Pancreas (tissue), 10 donors: ENCODE data around the gene IL17B. TPM values are rescaled to one million over a fixed set of nuclear protein-coding genes. Genes with fewer than 3 reads are reported as not detected.
A peak's percentile ranks its signal among the peaks of the same experiment; 100 is the strongest.

Source experiments
- ATAC-seq, 4 donors: fragments of 200-7000 bp; cut with Tn5 transposase; one replicate each; pipeline versions ENCODE4 v1.8.0 to v1.9.1; 2020; ENCODE audit warnings: mild to moderate bottlenecking in 4 of 4, moderate library complexity in 4 of 4
- DNase-seq, 6 donors: peaks; one replicate each; pipeline ENCODE4 v3.0.0-alpha.2; 2020
- FAIRE-seq: peaks from 2 replicates; lab custom pipeline; 2012; peaks lifted over from hg19 to GRCh38; lab: Jason Lieb, UNC
- H3K27ac ChIP-seq, 4 donors: fragments of 200-600 bp; sonication (generic); 1 replicate in 3 of 4; 2 replicates in 1 of 4; pipeline versions ENCODE4 v1.5.0 to v1.8.0; 2020
- H3K27me3 ChIP-seq, 4 donors: fragments of 200-600 bp; one replicate each; pipeline ENCODE4 v1.8.0; 2021
- H3K36me3 ChIP-seq, 3 donors: fragments of 200-600 bp; sonication (generic) in 1 of 3; one replicate each; pipeline versions ENCODE4 v1.5.0 to v1.8.0; 2020 to 2021
- H3K4me1 ChIP-seq, 3 donors: fragments of 200-600 bp; one replicate each; pipeline ENCODE4 v1.8.0; 2021
- H3K4me3 ChIP-seq, 4 donors: fragments of 200-600 bp; sonication (generic) in 2 of 4; one replicate each; pipeline versions ENCODE4 v1.5.0 to v1.8.0; 2020 to 2021
- H3K9me3 ChIP-seq, 4 donors: fragments of 200-600 bp; one replicate each; pipeline ENCODE4 v1.8.0; 2021
- WGBS, 2 donors: extraction: QIAGEN DNeasy Blood & Tissue Kit; methylation state at CpG; one replicate each; pipeline ENCODE4 v1.1.7; 2013; 5-methylcytosine and 5-hydroxymethylcytosine counted together
- intact Hi-C, 3 donors: fragments of 100-400 bp; cut with DNase I; formaldehyde crosslinking; loops; one replicate each; pipeline versions ENCODE4 v1.11.1 to v1.14.2; 2022
- polyA plus RNA-seq, 2 donors: library from polyadenylated mRNA; stranded (reverse); fragments of 200-250 nt; gene quantifications; one replicate each; pipeline ENCODE4 v1.2.3, GENCODE V29; 2013
- total RNA-seq, 6 donors: library from RNA; stranded (reverse); fragmentation: NEBNext Ultra II Directional in 4 of 6; extraction: Animal tissue kit (Norgen Biotek cat#: 25700) in 4 of 6; gene quantifications; one replicate each; pipeline versions ENCODE4 v1.2.1 to v1.2.4, GENCODE V29; 2021 to 2023
- TF ChIP-seq, protein P1 (sequence below), 4 donors: fragments of 200-600 bp; sonication (generic) in 3 of 4; IDR thresholded peaks; one replicate each; pipeline versions ENCODE4 v1.5.0 to v1.8.0; 2021; ENCODE audit warnings: antibody characterized with exemption in 4 of 4
- donor health status: healthy with polysubstance abuse.
- donor health status: DM: no; HTN: no; CAD: no; lungs with moderate emphysema.
- donor health status: DM: no; HTN: no; CAD: no.
- donor health status: control.
- donor health status: control.
- donor health status: Bipolar disorder and iron deficiency.
- donor health status: DM: yes; HTN: yes; CAD: no.
- donor health status: DM: no; HTN: no; CAD: no.
- donor health status: DM: no; HTN: no; CAD: no.
- donor health status: DM: yes; HTN: yes; CAD: no.

IL17B gene
- total and polyA plus RNA-seq, 8 donors, result not detected

DNA sequence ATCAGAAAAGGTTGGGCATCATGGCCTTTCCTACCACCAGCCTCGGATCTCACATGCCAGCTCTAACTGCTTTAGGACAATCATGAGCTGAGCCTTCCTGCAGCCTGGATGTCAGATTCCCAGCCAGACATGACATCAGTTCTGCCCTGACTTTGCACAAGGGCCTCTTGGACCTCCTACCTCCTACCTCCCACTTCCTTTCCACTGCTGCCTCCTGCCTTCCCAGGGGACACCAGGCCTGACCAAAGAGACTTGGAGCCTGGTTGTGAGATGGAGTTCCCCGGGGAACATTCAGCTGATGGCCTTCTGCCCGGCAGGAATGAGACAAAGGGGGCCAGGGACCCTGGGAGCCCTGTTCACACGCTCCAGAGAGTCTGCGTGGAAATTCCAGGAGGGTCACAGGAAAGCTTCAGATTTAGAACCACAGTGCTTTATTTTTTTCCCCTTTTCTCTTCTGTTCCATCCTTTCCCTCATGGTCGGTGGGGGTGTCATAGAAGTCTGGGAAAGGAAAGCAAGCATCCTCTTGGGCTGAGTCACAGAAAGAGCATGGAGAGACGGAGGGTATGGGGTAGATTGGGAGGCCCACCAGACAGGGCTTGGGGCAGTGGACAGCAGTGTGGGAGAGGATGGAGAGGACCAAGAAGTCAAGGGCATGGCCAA, 35.4 kb upstream of the IL17B start:
- ATAC-seq, result peak in 2 of 4 donors; percentile 19 to 40
- Histone ChIP-seq H3K9me3 (no peaks in the 10 kb centered on the region), H3K27me3 (no peaks in the 10 kb centered on the region), H3K36me3 (no peaks in the 10 kb centered on the region), H3K4me3 (no peak overlapping the region), H3K27ac (peak overlapping the region in 1 of 4 donors; percentile 22), H3K4me1 (no peaks in the 10 kb centered on the region)
- FAIRE-seq, result no peak
- no peak for DNase-seq
- intact Hi-C loops, result no loop called here
- WGBS, 2 donors, result 64 to 75% methylated on average over 7 of the region's 7 CpGs
- TF ChIP-seq, protein P1, sequence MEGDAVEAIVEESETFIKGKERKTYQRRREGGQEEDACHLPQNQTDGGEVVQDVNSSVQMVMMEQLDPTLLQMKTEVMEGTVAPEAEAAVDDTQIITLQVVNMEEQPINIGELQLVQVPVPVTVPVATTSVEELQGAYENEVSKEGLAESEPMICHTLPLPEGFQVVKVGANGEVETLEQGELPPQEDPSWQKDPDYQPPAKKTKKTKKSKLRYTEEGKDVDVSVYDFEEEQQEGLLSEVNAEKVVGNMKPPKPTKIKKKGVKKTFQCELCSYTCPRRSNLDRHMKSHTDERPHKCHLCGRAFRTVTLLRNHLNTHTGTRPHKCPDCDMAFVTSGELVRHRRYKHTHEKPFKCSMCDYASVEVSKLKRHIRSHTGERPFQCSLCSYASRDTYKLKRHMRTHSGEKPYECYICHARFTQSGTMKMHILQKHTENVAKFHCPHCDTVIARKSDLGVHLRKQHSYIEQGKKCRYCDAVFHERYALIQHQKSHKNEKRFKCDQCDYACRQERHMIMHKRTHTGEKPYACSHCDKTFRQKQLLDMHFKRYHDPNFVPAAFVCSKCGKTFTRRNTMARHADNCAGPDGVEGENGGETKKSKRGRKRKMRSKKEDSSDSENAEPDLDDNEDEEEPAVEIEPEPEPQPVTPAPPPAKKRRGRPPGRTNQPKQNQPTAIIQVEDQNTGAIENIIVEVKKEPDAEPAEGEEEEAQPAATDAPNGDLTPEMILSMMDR (IDR thresholded peaks at IDR 0.05), result no peak

DNA sequence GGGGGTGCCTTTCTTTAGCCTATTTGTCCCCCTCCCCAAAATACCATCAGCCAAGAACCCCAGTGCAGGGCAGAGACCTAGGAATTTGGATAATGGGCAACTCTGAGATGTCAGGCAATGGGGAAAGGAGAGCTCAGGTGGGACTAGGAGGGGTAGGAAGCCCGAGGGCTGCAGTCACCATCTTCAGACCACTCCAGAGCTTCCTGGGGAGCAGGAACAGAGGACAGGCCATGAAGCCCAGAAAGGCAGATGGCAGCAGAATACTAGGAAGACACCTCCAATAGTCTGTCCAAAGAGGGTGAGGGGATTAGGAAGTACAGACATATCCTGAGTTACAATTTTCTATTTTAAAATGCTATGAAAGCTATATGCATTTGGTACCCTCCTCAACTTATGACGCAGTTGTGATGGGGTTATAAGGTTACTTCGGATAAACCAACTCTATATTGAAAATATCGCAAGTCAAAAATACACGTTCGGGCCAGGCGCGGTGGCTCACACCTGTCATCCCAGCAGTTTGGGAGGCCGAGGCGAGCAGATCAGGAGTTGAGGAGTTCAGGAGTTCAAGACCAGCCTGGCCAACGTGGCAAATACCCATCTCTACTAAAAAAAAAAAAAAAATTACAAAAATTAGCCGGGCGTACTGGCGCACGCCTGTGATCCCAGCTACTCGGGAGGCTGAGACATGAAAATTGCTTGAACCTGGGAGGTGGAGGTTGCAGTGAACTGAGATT, 34.6 kb upstream of the IL17B start:
- 84 to 87% methylated on average over 16 of the region's 16 CpGs for WGBS, 2 donors
- Histone ChIP-seq H3K4me1 (no peaks in the 10 kb centered on the region), H3K9me3 (no peaks in the 10 kb centered on the region), H3K36me3 (no peaks in the 10 kb centered on the region), H3K27ac (no peak overlapping the region), H3K4me3 (no peak overlapping the region), H3K27me3 (no peaks in the 10 kb centered on the region)
- ATAC-seq (no peak), FAIRE-seq (no peak), DNase-seq (no peak)
- intact Hi-C loops, result no loop called here
- TF ChIP-seq, protein P1 (IDR thresholded peaks at IDR 0.05), result no peak

DNA sequence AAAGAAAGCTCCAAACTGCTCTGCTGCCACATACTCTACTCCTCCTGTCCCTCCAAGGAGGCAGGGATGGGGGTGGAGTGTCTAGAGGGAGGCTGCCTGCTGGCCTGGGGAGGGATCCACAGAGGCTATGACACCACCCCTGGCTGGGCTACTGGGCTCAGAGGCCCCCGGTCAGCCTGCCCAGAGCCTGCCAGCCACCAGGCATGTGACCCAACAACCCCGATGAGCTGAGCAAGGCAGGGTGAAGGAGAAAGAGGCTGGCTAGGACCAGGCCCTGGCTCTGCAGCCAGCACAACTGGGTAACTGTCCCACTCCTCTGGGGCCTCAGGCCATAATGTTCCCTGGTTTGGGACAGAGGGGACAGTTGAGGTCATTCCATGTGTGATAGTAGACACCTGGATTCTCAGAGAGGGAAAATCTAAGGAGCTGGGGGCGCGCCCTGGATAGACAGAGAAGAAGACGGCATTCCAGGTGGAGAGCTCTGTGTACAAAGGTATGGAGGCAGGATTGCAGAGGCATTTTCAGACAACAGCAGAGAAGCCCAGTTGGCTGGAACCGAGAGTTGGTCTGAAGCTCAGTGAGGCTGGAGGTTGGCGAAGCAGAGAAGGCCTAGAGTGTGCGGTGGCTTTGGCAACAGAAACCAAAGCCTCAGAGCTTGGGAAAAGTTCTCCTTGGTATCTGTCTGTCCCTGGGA, 33.8 kb upstream of the IL17B start:
- Histone ChIP-seq H3K36me3 (no peaks in the 10 kb centered on the region), H3K4me1 (no peaks in the 10 kb centered on the region), H3K4me3 (no peak overlapping the region), H3K27ac (no peak overlapping the region), H3K27me3 (no peaks in the 10 kb centered on the region), H3K9me3 (no peaks in the 10 kb centered on the region)
- TF ChIP-seq, protein P1 (IDR thresholded peaks at IDR 0.05), result no peak
- DNase-seq (no peak), ATAC-seq (peak in 1 of 4 donors; percentile 17), FAIRE-seq (no peak)
- WGBS, 2 donors, result 83 to 90% methylated on average over 8 of the region's 8 CpGs
- intact Hi-C loops, result no loop called here

DNA sequence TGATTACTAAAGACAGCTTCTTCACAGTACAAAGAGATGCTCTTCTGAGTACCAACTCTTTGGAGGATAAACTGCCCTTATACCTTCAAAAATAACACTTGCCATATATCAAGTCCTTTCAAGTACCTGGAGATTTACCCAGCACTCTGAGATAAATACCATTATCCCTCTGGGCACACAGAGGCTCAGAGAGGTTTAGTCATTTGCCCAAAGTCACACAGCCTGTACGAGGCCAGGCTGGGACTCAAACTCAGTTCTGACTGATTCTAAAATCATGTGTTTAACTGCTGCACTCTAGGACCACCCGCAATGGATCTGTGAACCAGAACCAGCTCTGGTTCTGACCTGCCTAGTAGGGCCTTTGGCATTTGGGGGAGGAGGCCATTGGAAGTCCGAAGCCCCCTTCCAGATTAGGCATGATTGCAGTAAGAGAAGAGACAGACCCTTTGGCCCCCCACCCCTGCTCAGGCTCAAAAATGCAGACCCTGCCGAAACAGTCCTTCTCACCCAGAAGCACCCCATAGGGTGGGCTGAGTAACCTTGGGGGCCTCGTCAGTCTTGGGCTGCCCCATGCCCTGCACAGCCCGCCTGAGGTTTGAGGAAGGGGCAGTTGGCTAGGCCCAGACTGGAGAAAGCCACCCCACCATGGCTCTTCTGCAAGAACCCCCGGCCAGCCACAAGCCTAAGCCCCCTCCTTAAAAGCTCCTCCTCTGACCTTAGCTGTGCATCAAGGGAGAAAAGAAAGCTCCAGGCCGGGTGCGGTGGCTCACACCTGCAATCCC, 32.8 kb upstream of the IL17B start:
- no peaks in the 10 kb centered on the region for H3K9me3 ChIP-seq
- no peak overlapping the region for H3K4me3 ChIP-seq
- H3K27me3 ChIP-seq, result no peaks in the 10 kb centered on the region
- DNase-seq (no peak), ATAC-seq (no peak), FAIRE-seq (no peak)
- intact Hi-C loops, result no loop called here
- TF ChIP-seq, protein P1 (IDR thresholded peaks at IDR 0.05), result no peak
- H3K36me3 ChIP-seq, result no peaks in the 10 kb centered on the region
- no peak overlapping the region for H3K27ac ChIP-seq
- 73 to 81% methylated on average over 9 of the region's 9 CpGs for WGBS, 2 donors
- no peaks in the 10 kb centered on the region for H3K4me1 ChIP-seq
